OCI-LY7 (cell line): ENCODE results near the gene TMEM33.

Experiments
- EZH2phosphoT487 ChIP-seq: fragments of 200-600 bp; sonication (generic); IDR thresholded peaks from 2 replicates; pipeline ENCODE4 v1.6.1; 2018; ENCODE audit warnings: low read depth, borderline replicate concordance, mild to moderate bottlenecking, mixed run types, antibody characterized with exemption, low read length, moderate library complexity, mixed read lengths
- TF ChIP-seq, protein P1 (sequence below): fragments of 200-600 bp; sonication (generic); conservative IDR thresholded peaks from 2 replicates; pipeline ENCODE4 v1.5.1; 2014; ENCODE audit warnings: mild to moderate bottlenecking, antibody characterized with exemption, low read length, moderate library complexity, mixed read lengths

DNA sequence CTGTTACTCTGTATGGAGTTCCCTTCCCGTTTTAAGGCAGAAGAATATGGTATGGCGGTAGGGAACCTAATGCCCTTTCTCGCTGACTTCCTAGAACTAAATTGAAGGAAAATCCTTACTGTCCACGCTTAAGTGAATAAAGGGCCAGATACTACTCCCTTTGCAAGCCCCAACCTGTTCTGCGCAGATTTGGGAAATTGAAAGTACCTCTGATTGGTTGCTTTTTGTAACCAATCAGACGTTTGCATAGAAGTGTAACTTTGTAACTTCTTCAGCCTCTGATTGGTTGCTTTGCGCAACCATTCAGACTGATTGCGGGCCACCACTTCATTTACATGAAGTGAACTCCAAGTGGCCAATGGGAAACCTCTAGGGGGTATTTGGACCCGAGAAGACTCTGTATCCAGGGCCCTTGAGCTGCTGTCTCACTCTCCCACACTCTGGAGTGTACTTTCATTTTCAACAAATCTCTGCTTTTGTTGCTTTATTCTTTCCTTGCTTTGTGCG is 1.2 kb upstream of the TMEM33 start:
- TF ChIP-seq, protein P1, sequence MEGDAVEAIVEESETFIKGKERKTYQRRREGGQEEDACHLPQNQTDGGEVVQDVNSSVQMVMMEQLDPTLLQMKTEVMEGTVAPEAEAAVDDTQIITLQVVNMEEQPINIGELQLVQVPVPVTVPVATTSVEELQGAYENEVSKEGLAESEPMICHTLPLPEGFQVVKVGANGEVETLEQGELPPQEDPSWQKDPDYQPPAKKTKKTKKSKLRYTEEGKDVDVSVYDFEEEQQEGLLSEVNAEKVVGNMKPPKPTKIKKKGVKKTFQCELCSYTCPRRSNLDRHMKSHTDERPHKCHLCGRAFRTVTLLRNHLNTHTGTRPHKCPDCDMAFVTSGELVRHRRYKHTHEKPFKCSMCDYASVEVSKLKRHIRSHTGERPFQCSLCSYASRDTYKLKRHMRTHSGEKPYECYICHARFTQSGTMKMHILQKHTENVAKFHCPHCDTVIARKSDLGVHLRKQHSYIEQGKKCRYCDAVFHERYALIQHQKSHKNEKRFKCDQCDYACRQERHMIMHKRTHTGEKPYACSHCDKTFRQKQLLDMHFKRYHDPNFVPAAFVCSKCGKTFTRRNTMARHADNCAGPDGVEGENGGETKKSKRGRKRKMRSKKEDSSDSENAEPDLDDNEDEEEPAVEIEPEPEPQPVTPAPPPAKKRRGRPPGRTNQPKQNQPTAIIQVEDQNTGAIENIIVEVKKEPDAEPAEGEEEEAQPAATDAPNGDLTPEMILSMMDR: no peak
- TF ChIP-seq EZH2phosphoT487: no peak
